ENCODE results near the gene SKIDA1.

SKIDA1 gene

GRCh38 chr10:21530641-21531040 is 5.2 kb upstream of the SKIDA1 start:
- Histone ChIP-seq H3K27ac (ENCODE audit: extremely low read depth, low read depth, low read length) (no peak overlapping the region), H3K36me3 (ENCODE audit: control insufficient read depth in 2 of 2, insufficient read depth in 1 of 2, low read length in 2 of 2) (peaks cover 0 to 3% of the 10 kb centered on the region in 2 experiments; a peak in 1 of 3 replicates), H3K4me3 (ENCODE audit: low read depth, low read length) (no peak overlapping the region), H3K4me1 (ENCODE audit: control insufficient read depth, insufficient read depth, low read length) (peaks cover 12% of the 10 kb centered on the region), H3K9me3 (ENCODE audit: control insufficient read depth, insufficient read depth, low read depth, low read length) (no peaks in the 10 kb centered on the region)
- TF ChIP-seq PRDM6 (tag by site-specific recombination; IDR thresholded peaks at IDR 0.05) (peak; percentile 63), GLI4 (tag by site-specific recombination; IDR thresholded peaks at IDR 0.05) (no peak)
- POLR2A ChIA-PET: interaction anchor here (1.0 kb wide), 1 partner anchor 34 kb away, joined by 3 read pairs; no protein-coding TSS in a partner anchor
- CTCF ChIA-PET: interaction anchor here (0.7 to 1.4 kb wide), 2 partner anchors 35 to 650 kb away, joined by 3 to 9 read pairs; no protein-coding TSS in a partner anchor

- no peak overlapping the region for H3K4me3 ChIP-seq (ENCODE audit: low read depth, low read length)
- CTCF ChIA-PET: interaction anchor here (0.7 to 1.4 kb wide), 2 partner anchors 34 to 650 kb away, joined by 3 to 9 read pairs; no protein-coding TSS in a partner anchor
- no peak overlapping the region for H3K27ac ChIP-seq (ENCODE audit: extremely low read depth, low read depth, low read length)
- H3K9me3 ChIP-seq (ENCODE audit: control insufficient read depth, insufficient read depth, low read depth, low read length): no peaks in the 10 kb centered on the region
- H3K36me3 ChIP-seq (ENCODE audit: control insufficient read depth in 2 of 2, insufficient read depth in 1 of 2, low read length in 2 of 2): no peaks in the 10 kb centered on the region
- TF ChIP-seq ZNF560 (tag by site-specific recombination; IDR thresholded peaks at IDR 0.05; ENCODE audit: borderline replicate concordance) (no peak), ZNF121 (tag by site-specific recombination; IDR thresholded peaks at IDR 0.05) (no peak), ZNF677 (tag by site-specific recombination; IDR thresholded peaks at IDR 0.05) (no peak), ZSCAN30 (tag by site-specific recombination; IDR thresholded peaks at IDR 0.05) (no peak)
- POLR2A ChIA-PET: interaction anchor here (1.0 kb wide), 1 partner anchor 33 kb away, joined by 3 read pairs; no protein-coding TSS in a partner anchor
- peaks cover 12% of the 10 kb centered on the region for H3K4me1 ChIP-seq (ENCODE audit: control insufficient read depth, insufficient read depth, low read length)
Measured at GRCh38 chr10:21530168-21530567, 4.7 kb upstream of the SKIDA1 start.

- Histone ChIP-seq H3K4me1 (ENCODE audit: control insufficient read depth, insufficient read depth, low read length) (peaks cover 16% of the 10 kb centered on the region), H3K36me3 (ENCODE audit: control insufficient read depth in 2 of 2, insufficient read depth in 1 of 2, low read length in 2 of 2) (no peaks in the 10 kb centered on the region), H3K4me3 (ENCODE audit: low read depth, low read length) (no peak overlapping the region), H3K27ac (ENCODE audit: extremely low read depth, low read depth, low read length) (no peak overlapping the region), H3K9me3 (ENCODE audit: control insufficient read depth, insufficient read depth, low read depth, low read length) (no peaks in the 10 kb centered on the region)
- ChIA-PET CTCF (interaction anchor here (0.7 to 1.4 kb wide), 3 partner anchors 33 to 205 kb away, joined by 3 to 9 read pairs (median 3); no protein-coding TSS in a partner anchor), POLR2A (no interaction called here)
- no peak for TF ChIP-seq ZNF391 (tag by site-specific recombination; IDR thresholded peaks at IDR 0.05; ENCODE audit: borderline replicate concordance, low read depth)
- no peak for TF ChIP-seq ZNF514 (tag by site-specific recombination; IDR thresholded peaks at IDR 0.05)
- TF ChIP-seq ZNF501 (tag by site-specific recombination; IDR thresholded peaks at IDR 0.05): no peak
- TF ChIP-seq ZNF239 (tag by site-specific recombination; IDR thresholded peaks at IDR 0.05): no peak
- TF ChIP-seq ZNF580 (tag by site-specific recombination; IDR thresholded peaks at IDR 0.05): 0 out of 2 replicates have a peak, but pooled peaks have one; percentile 50
- TF ChIP-seq ZNF518A (tag by site-specific recombination; conservative IDR thresholded peaks at IDR 0.05; ENCODE audit: low read depth): no peak
- TF ChIP-seq ZNF426 (tag by site-specific recombination; IDR thresholded peaks at IDR 0.05): no peak
- TF ChIP-seq ZNF404 (tag by site-specific recombination; IDR thresholded peaks at IDR 0.05): no peak
- TF ChIP-seq AEBP2 (tag by site-specific recombination; IDR thresholded peaks at IDR 0.05; ENCODE audit: borderline replicate concordance): 0 out of 2 replicates have a peak, but pooled peaks have one; percentile 10
- peak; percentile 25; the same call in 1 of the 2 replicates for TF ChIP-seq ZEB2 (tag by site-specific recombination; IDR thresholded peaks at IDR 0.05)
- no peak for TF ChIP-seq ZNF175 (tag by site-specific recombination; IDR thresholded peaks at IDR 0.05)
- peak; percentile 73 for TF ChIP-seq GLIS1 (tag by site-specific recombination; IDR thresholded peaks at IDR 0.05)
- no peak for TF ChIP-seq ZNF747 (tag by site-specific recombination; IDR thresholded peaks at IDR 0.05)
- peak; percentile 40 for TF ChIP-seq ZNF335 (tag by site-specific recombination; conservative IDR thresholded peaks at IDR 0.05)
- TF ChIP-seq ZSCAN30 (tag by site-specific recombination; IDR thresholded peaks at IDR 0.05): 0 out of 2 replicates have a peak, but pooled peaks have one; percentile 41
- no peak for TF ChIP-seq KLF16 (tag by site-specific recombination; IDR thresholded peaks at IDR 0.05)
Measured at GRCh38 chr10:21529032-21529910, 3.8 kb upstream of the SKIDA1 start.
